Kasumi-1 (cell line): ENCODE data around the gene SMAD1.
"Not testable (repeated sequence)": the region's sequence is repeated elsewhere in the genome, so short reads cannot be mapped to it uniquely, and the experiment has no call there.

Experiments used
- DNase-seq, 2 experiments: peaks; one replicate each; lab custom pipeline; 2025; lab: John Stamatoyannopoulos, UW

The SMAD1 gene

DNA sequence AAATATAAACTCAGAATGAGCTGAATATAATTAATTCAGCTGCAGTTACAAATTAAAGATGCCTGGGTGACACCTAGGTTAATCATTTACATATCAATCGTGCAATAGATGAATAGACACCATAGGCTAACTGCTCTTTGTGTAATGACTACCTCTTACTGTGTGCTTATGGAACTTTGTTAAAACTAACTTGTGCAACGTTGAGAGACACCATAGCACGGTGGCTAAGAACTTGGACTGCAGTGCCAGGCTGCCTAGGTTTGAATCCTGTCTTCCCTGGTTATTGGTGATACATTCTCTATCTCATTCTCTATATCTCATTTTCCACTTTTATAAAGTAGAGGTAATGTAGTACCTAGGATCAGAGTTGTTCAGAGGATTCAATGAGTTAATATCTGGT is 46.9 kb downstream of the SMAD1 start:
- DNase-seq = no peak

DNA sequence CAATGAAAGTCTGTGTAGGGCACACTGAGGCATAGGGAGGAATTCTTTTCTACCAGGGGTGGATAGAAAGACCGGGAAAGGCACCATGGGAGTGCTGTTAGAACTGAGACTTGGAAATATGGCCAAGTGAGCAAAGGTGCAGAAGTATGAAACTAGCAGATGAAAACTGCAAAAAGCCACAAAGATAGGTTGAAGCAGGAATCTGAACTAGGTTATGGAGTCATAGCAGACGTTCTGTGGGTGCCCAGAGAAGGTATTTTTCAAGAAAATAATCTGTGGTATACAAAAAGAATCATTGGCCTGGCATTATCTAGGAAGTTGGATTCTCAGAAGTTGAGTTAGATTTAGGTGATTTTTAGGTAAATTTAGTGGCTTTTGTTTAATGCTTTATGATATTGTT is 48.5 kb downstream of the SMAD1 start:
- DNase-seq = no peak

DNA sequence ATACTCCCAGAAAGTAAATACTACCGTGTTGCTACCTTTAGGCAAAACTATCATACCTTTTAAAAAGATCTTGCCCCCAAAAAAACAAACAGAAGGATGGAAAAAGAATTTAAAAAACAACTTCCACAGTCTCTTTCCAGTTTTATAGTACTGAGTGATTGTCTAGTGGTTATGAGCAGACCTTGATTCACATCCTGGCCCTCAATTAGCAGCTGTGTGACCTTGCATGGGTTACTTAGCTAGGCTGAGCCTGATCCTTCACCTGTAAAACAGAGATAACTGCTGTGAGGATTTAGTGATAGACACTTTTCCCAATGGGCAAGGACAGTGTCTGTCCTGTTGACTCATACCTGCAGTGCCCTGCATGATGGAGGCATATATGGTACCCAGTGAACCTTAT is 49.0 kb downstream of the SMAD1 start:
- DNase-seq = no peak

DNA sequence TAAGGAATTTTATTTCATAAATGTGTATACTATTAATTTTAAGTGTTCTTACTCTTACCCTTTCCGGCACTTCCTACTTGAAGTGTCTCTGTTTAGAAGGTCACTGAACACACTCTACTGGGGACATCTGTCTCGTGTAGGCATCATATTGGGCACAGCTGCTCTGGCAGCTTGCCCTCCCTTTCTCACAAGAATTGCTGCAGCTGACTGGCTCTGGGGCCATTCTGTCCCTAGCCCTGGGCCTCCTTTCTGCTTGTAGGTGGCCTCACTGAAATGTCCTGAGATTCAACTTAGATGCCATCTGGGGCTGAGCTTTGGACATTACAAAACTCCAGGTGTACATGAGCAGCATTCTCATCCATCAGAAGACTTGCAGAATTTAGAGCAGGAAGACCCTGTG is 49.6 kb downstream of the SMAD1 start:
- DNase-seq = no peak

DNA sequence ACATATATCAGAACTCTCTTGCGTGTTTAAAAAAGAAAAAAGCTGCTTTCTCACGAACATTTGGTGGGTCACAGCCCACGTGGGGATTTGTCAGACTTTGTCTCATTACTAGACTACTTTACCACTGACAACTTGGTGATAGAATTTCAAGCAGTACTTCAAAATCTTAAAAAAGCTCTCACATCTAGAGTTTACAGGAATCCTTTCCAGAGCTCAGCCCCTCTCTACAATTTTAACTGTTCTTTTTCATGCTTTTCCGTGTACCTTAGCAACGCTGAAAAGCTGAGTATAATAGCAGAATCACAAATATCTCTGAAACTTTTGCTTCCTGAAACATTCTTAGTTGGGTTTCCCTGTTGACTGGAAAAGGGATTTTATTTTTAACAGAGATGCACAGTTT is 50.2 kb downstream of the SMAD1 start:
- DNase-seq = no peak

DNA sequence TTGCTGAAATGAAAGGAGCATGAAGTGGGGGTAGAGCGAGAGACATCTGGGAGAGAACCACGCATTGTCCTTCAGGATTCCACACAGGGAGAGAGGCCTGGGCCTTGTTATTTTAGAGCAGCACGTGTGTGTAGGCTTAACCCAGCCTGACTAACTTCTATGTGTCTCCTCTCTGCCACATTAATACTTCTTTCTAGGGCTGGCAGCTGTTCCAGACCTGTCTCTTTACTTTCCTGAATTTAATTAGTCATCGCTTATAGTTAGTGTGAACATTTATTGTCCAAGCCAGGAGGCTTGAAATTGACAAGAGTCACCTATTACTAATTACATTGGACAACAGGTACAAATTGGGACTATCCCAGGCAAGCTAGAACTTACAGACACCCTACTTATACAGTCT is 51.3 kb downstream of the SMAD1 start:
- no peak for DNase-seq

DNA sequence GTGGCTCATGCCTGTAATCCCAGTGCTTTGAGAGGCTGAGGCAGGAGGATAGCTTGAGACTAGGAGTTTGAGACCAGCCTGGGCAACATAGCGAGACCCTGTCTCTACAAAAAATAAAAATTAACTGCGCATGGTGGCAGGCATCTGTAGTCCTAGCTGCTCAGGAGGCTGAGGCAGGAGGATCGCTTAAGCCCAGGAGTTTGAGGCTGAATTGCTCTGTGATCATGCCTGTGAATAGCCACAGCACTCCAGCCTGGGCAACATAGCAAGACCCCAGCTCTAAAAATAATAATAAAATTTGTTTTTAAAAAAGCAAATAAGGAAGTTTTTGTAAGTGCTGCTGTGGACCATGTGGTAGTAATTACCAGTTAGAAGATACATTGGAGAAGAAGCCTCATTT is 51.8 kb downstream of the SMAD1 start:
- not testable (repeated sequence) for DNase-seq

DNA sequence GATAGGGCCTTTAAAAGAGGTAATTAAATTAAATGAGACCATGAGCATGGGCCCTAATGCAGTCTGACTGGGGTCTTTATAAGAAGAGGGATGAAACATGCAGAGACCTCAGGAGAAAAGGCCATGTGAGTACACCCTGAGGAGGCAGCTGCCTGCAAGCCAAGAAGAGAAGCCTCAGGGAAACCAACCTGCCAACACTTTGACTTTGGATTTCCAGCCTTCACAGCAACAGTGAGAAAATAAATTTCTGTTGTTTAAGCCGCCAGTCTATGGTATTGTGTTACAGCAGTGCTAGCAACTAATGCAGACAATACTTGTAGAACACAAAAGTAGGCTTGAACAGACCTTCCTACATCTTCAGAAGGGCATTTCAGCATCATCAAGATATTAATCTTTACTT is 52.3 kb downstream of the SMAD1 start:
- DNase-seq = no peak

DNA sequence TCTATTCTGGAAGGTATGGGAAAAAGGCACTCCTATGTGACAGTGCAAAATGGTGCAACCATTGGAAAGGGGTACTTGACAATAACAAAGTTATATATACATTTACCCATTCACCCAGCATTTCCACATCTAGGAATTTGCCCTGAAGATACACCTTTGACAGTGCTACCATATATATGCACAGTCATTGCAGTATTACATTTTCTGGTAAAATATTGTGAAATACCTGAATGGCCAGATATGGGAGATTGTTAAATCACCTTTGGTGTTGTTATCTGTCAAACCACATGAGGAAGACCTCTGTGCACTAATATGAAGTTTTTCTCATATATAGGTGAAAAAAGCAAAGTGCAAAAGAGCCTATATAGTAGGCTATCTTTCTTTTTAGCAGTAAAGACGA is 53.5 kb downstream of the SMAD1 start:
- no peak for DNase-seq

DNA sequence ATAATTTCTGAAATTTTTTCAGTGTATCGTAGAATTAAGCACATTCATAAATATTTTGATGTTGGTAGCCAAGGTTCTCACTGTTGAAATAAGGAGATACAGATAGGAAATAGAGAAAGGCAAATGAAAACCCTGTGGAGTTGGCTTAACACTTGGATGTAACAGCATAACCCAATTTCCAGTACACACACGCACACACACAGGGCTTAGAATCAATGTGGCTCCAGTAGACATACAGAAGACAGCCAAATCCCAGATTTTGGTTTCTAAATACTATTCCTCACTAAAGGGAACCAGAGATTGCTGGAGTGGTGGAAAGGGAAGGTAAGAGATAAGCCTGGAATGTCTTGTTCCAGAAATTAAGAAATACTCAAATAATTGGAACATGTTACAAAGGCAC is 54.4 kb downstream of the SMAD1 start:
- DNase-seq = no peak

DNA sequence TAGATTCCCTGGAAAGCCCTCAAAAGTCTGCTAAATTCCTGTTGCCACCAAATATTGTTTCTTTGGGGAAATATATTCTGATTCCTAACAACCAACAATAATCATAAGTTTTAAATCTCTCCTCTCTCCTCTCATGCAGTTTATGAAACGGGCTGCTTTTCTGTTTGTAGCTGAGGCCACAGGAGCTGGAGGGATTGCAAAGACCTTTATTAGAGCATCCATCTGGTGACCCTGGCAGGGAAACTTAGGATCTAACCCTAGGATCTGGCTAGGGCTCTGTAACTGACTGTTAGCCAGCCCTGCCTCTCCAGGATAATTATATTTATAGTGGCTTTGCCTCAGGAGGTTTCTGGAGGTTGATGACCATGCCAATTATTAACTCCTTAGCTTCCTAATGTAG is 56.9 kb downstream of the SMAD1 start:
- no peak for DNase-seq

DNA sequence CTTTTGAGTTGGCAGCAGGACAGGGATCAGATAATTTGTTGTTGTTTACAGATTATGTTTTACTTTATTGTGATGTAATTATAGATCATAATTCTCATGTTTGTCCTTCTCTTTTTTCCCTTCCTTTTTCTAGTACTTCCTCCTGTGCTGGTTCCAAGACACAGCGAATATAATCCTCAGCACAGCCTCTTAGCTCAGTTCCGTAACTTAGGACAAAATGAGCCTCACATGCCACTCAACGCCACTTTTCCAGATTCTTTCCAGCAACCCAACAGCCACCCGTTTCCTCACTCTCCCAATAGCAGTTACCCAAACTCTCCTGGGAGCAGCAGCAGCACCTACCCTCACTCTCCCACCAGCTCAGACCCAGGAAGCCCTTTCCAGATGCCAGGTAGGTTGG is 58.0 kb downstream of the SMAD1 start:
- no peak for DNase-seq

DNA sequence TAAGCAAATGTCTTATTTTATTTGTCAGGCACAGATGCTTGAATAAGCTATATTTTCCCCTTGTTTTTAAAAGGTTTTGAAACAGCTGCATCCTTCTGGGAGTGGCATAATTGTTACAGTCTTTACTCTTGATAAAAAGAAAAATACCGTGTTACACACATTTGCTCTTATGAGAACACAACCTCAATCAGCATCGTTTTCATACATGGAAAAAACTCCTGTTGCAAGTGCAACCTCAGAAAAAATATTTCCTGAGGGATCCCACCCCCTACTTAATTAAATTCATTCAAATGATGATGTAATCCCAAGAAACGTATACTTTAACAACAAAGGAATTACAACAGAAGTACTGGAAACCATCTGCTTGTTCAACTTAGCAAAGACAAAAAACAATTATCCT is 58.6 kb downstream of the SMAD1 start:
- no peak for DNase-seq

DNA sequence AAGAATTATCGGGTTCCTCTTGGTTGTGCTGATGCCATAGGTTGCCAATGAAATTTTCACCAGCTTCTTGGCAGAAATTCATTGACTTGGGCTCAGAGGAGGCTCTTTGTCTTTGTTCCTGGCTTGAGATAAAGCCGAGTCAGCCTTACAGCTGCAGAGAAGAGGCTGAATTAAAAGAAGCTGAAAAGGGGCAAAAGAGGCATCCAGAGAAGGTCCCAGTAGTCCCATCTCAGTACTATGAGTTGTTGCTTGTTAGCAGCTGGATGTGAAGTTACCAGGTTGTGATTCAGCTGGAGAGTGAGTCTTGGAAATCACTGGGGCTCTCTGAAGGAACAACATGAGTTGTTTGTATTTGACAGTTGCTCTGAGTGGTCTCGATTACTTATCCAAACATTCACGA is 59.7 kb downstream of the SMAD1 start:
- DNase-seq = no peak

DNA sequence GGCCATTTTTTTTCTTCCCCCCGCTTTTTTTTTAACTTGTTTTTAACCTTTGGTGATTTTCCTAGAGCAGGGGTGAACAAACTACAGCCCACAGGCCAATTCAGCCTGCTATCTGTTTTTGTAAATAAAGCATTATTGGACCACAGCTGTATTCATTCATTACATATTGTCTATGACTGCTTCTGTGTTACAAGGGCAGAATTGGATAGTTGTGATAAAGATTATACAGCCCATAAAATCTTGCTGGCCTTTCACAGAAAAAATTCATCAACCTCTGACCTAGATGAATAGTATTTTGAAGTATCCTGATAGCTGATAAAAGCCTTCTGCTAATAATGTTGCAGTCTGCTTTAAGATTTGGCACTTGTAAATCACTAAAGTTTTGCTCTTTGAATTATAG is 63.4 kb downstream of the SMAD1 start:
- DNase-seq = no peak

DNA sequence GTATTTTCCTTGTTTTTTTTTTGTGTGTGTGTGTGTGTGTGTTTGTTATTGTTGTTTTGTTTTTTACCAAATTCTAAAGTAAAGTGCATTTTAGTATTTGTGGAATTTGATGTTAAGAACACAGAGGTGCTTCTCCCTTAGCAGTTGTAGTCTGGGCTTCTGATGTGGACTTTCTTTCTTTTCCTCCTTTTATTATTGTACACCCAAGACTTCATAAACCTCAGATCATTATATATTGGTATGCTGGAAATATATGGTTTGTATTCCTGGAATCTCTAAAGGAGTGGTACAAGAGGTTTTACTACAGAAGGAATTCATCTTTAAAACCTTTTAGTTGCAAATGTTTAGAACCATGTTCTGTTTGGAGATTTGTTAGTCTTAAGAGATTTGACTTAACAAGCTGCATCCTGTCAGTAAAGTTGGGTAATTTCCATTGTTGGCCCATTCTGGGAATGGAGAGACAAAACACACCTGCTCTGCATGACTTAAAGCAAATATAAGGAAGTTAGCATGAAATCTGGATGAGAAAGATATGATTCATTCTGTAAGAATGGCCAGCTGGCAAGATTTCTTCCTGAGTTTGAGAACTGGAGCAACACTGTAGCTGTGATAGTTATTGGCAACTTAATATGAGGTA is 64.0 kb downstream of the SMAD1 start:
- peak; percentile 30 to 37 for DNase-seq

DNA sequence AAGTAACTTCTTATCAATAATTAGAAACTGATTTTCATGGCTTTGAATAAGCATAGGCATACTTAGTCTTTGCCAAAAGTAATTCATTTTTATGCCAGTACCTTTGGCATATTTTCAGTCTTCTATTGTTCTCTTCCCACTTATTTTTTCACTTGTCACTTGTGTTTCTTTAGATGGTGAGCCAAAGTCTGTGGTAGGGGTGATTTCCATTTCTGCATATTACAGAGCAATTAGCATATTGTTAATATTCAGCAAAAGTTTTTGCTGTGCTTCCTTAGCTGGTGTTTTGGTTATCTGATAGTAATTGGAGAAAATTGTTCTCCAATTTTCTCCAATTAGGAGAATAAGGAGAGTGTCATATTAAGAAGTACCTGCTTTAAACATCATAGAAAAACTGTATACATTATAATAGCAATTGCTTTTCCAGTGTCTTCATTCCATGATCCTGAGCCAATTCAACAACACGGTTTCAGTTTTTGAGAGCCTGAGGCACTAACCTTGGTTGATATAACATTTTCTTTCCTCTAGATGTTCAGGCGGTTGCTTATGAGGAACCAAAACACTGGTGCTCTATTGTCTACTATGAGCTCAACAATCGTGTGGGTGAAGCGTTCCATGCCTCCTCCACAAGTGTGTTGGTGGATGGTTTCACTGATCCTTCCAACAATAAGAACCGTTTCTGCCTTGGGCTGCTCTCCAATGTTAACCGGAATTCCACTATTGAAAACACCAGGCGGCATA is 64.7 kb downstream of the SMAD1 start:
- DNase-seq = no peak

DNA sequence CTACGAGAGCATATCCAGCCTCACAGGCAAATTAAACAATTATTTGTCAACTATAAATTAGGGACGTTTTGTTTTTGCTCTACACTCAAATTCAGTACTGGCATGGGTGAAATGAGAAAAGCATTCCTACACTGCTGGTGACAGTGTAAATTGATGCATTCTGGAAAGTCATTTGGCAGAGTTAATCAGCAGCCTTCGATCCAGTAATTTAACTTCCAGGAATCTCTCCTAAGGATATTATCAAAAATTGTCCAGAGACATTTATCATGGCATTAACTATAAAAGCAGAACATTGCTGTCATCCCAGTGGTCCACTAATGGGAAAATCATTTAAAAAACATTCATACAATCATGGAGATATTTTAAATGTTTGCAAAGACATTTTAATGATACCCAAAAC is 70.0 kb downstream of the SMAD1 start:
- DNase-seq = no peak

DNA sequence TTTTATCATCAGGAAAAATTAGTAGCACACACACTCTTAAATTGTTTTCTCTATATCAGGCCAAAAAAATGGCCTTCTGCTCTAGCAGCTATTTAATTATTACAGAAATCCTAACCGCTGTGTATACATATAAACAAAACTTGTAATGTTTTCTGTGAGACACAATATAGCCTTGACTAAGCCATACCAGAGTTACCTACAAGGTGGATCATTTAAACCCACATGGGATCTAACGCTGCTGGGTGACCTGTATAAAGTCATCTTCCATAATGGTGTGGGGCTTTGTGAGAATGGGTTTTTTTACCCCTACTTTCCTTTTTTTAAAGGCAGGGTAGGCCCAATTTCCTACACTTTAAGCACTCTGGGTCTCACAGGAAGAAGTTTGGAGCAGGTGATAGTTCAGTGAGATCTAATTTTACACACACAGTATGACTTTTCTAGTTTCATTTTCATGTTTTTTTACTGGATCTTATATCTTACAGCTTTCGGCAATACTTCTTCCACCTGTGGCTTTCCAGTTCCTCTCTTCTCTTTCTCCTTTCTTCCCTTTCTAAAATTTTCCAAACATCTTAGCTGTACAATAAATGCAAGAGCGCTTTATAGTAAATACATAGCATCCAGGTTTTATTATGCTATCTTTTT is 70.6 kb downstream of the SMAD1 start:
- DNase-seq = no peak

DNA sequence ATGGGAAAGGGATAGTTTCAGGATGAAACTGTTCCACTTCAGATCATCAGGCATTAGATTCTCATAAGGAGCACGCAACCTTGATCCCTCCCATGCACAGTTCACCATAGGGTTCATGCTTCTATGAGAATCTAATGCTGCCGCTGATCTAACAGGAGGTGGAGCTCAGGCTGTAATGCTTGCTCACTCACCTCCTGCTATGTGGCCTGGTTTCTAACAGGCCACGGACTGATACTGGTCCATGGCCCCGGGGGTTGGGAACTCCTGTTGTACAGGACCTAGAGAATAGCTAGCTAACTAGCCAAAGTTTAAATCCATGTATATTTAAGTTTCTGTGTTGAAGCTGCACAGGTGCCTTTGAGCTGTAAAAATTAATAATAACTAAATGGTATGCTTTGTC is 71.7 kb downstream of the SMAD1 start:
- DNase-seq = no peak

DNA sequence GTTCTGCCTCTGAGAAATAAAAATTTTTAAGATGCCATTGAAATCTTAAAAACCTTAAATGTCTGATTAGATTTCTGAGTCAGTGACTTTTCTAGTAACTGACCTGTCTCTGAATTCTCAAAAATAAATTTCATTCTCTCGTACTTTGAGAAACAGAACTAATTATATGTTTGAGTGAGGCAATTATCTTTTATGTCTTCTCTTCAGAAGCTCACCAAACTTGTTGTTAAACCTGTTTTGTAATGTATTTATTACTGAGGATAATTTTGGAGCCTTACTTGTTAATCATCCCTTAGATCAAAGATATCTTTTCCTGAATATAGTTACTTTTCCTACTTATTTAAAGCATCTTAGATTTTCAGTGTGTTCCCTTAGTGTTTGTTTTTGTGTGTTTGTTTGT is 73.0 kb downstream of the SMAD1 start:
- no peak for DNase-seq

DNA sequence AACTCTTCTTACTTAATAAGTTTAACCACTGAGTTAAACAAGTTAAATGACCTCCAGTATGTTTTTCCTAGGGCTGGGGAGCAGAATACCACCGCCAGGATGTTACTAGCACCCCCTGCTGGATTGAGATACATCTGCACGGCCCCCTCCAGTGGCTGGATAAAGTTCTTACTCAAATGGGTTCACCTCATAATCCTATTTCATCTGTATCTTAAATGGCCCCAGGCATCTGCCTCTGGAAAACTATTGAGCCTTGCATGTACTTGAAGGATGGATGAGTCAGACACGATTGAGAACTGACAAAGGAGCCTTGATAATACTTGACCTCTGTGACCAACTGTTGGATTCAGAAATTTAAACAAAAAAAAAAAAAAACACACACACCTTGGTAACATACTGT is 76.1 kb downstream of the SMAD1 start:
- peak; percentile 77 to 86 for DNase-seq

DNA sequence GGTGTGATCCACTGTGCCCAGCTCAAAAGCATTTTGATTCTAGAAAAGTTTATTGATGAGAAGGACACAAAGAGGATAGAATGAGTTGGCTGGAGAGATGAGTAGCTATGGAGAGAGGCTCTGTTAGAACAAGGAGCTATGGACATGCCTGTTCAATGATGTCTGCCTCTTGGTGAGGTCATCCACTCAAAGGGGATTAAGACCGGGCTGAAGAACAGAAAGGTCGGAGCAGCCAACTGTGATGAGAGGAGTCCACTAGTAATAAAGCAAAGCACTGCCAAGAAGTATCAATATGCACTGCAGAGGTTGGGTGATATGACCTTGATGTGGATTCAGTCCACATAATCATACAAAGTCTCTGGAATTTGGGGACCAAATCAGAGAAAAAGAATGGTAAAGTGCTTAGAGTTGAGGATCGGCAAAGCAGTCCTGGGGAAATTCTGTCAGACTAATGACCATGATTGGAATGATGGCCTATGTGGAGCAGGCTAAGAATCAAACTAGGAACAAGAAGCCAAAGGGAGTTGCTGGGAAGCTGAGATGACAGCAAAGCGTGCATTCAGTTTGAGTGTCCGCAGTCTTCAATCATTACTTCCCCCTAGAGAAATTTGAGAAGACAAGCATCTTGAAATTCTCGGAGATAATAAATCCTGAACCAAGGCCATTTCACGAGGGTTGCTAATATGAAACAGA is 81.8 kb downstream of the SMAD1 start:
- DNase-seq = no peak
